ENCODE results near the gene HSPA12B.

The HSPA12B gene

DNA sequence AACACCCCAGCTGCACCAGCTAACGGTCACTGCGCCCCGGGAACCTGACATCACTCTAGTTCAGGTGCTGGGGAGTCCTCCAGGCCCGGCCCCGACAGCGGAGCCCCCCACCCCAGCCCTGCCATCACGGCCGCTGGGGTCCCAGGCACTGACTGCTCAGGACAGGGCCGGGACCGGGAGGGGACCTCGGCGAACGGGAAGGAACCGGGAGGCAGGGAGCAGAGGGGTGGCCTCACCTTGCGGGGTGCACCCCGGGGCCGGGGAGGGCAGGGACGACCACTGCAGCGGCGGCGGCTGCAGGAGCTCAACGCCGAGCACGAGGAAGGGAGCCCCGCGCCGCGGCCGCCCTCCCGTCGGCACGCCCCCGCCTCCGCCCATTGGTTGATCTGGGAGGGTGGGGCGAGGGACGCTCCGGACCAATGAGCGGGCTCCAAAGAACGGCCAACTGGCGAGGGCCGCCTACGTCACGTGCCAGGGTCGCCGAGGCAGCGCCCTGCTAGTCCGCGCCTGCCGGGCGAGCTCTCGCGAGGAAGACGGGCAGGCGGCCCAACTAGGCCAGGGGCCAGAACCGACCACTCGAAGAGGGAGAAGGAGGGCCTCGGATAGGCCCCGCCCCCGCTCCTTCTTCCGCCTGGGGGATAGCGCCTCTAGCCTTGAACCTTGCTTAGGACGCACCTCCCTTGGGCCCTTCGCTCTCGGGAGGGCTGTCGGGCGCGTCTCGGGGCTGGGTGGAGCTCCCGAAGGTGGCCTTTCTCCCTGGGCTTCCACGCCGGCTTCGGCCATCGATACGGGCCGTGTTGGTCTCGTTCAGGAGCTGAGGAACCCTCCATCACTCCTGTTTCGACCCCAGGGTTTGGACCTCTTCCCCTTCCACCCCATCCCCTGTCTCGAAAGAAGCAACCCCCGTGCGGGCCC lies 35.2 kb downstream of the HSPA12B start, which contains the start of gene ADISSP:
Gene ADISSP, minus strand, starts transcription at position 327 of the 915 bp plus-strand sequence. CDS start 7,653 bp downstream, outside the sequence.
- DNase-seq = peak; percentile 97 to 98

DNA sequence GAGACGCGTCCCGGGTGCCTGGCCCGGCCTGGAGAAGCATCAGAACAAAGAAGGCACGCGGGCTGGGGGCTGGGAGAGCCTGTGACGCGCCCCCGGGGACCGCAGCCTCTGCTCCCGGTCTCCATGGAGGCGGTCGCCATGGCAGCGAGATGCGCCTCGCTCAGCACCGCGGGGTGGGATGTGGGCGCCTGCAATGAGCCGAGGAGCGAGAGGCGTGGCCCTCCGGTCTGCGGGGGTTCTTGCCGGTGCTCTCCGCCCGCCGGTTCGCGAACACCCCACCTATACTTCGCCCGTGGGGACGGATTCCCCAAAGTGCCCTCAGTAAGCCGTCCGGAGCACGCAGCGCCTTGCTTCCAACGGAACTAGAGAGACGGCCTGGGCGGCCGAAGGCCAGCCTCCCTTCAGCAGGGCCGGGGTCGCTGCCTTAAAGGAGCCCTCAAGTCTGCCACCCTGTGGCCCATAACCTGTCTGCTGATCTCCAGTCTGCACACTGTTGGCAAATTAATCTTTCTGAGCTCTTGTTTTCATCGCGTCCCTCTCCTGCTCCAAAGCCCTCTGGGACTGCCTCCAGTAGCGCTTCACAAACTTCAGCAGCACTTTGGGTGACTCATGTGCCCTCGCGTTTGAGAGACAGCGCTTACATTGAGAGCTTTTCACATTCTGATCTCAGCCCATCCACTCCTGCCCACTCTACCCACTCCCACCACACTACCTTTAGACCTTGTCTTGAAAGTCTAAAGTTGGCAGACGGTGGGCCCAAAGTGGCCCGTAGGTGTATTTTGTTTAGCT lies 36.1 kb downstream of the HSPA12B start:
- DNase-seq = peak; percentile 82 to 85

DNA sequence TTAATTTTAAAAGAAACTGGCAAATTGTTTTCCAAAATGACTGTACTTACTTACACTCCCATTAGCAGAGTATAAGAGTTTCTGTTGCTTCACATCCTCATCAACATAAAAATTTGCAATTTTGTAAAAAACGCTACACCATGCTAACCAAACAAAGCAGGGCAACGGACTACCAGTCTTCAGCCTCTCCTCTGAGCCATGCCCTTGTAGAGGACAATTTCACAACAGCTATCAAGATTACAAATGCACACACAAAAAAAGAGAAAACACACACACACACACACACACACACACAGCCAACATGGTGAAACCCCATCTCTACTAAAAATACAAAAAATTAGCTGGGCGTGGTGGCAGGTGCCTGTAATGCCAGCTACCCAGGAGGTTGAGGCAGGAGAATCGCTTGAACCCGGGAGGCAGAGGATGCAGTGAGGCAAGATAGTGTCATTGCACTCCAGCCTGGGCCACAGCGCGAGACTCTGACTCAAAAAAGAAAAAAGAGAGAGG lies 39.1 kb downstream of the HSPA12B start:
- no peak for DNase-seq

DNA sequence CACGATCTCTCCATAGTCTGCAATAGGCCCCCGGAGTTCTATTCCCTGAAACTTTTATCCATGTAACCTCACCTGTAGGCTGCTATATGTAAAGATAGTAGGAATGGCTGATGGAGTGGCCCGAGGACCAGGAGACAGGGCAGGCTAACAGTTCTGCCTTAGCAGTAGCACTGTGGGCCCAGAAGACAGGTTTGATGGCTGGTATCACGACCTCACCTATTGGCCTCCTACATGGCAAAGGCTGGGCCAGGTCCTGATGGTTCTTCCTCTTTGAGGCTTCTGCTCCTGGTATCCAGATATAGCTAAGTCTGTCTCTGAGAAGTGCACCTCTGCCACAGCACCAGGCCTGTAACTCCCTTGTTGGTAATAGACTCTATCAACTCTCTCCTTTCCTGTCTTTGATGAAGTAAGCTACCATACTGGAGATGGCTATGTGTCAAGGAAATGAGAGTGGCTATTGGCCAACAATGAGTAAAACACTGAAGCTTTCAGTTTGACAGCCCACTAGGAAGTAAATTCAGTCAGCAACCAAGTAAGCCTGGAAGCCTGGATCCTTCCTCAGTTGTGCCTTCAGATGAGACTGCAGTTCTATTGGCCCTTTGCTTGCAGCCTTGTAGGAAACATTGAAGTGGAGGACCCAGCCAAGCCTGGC lies 43.1 kb downstream of the HSPA12B start:
- no peak for DNase-seq

DNA sequence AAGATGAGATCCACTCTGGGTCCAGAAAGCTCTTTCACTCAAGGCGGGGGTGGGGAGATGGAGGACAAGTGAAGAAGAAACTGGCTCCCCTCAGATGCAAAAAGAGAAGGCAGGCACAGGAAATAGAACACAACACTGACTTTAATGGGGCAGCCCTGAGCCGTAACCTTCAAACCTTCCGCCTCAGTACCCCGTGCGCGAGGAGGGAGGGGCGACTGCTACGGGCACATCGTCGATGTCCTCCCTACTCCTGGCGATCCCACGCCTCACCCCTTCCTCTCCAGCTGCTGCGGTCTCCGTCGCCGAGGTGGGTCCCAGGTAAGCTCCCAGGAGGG lies 44.9 kb downstream of the HSPA12B start:
- DNase-seq = no peak

DNA sequence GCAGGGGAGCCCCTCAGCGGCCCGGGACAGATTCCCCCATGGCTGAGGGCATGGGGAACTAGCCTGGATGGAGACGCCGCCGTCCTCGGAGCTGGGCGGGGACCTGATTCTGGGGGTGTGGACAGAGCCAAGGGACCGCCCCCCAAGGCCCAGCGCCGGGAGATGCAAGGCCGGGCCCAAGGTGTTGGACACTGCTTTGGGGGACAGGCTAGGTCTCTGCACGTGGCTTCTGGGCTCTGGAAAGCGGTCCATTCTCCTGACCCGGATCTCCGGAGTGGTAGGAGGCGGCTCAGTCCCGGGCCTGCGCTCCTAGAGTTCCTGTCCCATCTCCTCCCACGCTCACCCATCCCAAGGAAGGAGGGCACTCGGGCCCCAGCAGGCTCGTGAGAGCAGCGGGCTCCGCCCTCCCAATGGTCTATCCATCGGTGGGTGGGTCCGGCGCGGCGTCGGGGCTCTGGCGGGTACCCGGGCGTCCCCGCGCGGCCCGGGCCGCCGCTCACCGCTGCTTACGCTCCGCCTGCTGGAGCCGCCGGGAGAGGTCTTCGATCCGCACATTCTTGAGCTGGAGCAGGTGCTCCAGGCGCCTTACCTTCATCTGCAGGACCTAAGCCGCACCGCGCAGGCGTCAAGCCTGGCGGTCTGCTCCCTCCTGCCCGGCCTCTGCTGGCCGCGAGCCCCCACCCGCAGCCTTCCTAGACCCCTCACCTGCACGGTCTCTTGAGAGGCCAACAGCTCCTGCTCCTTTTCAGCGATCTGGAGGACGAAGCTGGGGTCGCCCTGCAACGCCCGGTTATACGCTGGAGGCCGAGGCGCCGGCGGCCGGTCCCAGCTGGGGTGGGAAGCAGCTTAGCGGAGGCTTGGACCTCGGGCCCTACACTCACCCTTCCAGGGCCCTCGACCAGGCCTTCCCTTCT lies 45.5 kb downstream of the HSPA12B start:
- peak; percentile 69 to 78 for DNase-seq

DNA sequence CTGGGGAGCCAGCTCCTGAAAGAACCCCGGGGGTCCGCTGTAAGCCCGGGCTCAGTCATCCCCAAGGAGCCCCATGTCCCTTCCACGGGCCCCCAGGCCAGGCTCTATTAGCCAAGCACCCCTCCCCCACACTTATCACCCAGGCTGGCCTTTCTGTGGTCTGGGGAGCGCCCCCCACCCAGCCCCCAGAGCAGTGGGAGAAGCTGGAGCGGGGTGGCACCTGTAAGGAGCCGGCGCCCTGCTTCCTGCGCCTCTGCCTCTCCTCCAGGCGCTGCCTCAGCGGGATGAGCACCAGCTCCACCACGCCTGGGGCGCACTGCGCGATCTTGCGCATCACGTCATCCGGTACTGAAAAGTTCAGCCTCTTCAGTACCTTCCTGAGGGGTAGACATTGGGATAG lies 46.5 kb downstream of the HSPA12B start:
- no peak for DNase-seq

DNA sequence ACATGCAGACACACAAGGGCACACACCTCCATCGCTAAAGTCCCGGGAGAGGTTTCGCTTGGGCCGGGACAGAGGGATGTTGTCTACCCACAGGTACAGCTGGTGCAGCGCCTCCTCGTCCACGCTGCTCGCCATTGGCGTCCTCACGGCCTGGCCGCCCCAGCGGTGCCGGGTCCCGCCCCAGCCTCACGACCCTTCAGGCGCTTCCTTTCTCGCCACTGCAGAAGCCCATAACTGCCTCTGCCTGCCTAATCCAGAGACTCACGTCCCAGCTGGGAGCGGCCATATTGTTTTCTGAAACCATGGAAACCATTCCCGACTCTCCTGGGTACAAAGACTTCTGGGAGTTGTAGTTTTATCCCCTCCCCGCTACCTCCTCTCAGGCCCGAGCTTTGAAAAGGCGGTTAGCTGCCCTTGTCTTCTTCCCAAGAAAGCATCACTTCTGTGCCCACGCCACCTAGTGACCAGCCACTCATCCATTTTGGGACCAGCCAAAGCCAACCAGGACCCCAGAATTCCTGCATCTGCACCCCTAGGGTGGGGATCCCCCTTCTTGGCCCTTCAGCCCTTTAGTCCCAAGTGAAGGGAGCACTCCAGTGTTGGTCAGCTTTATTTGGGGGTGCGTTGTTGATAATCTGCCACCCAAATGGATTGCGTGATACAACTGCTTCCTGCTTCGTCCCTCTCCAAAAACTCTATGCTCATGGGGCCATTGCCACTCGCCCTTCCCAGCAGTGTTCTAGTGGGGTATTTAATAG lies 48.8 kb downstream of the HSPA12B start, which contains the start of gene SPEF1:
Gene SPEF1, minus strand, starts transcription at position 296 of the 758 bp plus-strand sequence. Its CDS starts 161 bp downstream, at position 135.
- DNase-seq = peak; percentile 60 to 62

DNA sequence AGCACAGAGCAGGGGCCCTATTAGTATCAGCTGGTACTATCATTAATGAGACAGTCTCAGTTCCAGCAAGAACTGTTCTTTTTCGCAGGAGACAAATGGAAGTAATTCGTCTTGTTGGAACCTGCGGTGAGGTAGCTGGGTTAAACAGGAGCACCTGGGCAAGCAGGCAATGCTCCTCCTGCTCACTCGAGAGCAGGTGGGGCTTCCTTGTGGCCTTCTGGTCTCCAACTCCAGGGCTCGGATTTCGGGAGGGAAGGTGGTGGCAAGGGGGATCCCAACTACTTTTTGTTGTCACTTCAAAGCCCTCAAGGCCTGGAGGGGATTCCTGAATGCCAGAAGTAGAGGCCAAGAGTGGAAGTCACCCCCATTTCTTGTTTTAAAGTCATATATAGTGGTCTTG lies 50.1 kb downstream of the HSPA12B start:
- DNase-seq = no peak

DNA sequence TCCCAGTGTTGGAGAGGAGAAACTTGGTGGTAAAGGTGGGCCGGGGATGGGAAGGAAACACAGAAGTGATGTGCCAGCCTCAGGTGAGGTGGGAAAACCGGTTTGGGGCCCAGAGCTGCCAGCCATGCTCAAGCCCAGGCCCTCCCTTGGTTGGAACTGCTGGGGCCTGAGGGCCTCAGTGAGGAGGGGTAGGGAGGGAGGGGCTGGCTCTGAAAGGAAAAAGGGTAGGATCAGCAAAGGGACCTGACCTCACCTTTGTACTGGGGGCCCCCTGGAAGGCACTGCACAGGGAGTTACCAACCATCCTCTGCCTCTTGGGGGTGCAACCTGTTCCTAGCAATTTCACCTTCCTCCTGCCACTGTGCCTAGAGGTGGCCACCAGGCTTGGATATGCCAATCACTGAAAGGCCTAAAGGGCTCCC lies 50.6 kb downstream of the HSPA12B start:
- DNase-seq = no peak

DNA sequence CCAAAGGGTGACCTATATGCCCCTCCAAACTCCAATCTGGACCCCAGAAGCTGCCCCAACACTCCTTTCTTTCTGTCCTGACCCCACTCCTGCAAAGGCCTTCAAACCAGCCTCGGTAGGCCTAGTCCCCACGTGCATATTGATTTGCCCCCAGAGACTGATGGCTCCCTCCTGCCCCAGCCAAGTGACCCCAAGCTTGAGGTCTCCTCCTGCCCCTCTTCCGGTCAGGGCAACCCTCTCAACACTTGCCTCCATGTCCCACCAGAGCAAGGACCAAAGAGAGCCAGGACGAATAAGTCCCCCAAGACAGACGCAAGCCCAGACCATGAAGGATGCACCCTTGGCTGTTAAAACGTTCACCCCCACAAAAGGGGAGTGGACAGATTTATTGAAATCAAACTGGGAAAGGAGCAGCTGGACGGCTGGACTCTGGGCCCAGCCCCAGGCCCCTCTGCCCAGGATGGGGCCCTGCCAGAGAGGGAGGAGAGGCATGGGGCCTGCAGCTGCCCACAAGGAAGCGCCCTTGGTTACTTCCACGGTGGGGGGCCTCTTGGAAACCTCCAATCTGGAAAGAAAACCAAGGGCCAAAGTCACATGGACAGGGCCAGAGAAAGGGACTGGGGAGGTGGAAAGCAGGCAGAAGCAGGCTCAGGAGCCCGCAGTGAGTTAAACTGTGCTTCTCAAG lies 51.2 kb downstream of the HSPA12B start:
- DNase-seq = no peak

DNA sequence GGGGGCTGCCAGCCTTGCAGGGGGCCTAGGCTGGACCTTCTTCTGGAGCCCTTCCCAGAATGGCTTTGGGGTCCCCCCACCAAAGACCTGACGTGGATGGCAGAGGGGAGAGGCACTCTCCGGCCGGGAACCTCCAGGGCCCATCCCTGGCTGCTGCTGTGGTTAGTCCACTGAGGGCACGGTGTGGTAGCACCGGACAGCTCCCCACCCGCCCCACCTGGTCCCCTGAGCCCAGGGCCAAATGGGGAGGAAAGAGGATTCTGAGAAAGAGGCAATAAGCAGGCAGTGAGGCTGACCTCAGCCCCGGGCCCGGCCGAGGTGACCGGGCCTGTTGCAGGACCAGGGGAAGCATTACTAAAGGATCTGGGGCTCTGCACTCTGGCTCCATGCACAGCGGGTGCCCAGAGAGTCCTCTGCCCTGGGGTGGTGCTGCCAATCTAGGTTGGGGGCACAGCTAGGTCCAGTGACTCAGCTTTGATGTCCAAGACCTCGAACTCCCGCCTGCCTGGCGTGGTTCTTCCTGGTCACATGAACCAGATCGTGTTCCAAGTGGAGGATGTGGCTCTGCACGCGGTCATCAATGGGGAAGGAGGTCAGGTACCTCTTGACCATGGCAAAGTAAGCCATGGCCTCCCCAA lies 51.9 kb downstream of the HSPA12B start:
- no peak for DNase-seq

DNA sequence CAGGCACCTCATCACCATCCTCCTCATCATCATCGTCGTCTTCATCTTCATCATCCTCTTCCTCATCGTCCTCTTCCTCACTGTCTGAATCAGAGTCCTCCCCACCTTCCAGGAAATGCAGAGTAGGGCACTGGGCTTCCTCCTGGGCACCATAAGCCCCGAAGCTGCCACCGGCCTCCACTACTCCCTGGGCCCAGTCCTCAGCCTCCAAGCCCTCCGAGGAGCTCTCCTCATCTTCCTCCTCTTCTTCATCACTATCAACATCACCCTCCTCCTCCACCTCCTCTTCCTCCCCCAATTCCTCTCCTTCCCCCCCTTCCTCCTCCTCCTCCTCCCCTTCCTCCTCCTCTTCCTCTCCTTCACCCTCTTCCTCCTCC lies 52.4 kb downstream of the HSPA12B start:
- DNase-seq = no peak

DNA sequence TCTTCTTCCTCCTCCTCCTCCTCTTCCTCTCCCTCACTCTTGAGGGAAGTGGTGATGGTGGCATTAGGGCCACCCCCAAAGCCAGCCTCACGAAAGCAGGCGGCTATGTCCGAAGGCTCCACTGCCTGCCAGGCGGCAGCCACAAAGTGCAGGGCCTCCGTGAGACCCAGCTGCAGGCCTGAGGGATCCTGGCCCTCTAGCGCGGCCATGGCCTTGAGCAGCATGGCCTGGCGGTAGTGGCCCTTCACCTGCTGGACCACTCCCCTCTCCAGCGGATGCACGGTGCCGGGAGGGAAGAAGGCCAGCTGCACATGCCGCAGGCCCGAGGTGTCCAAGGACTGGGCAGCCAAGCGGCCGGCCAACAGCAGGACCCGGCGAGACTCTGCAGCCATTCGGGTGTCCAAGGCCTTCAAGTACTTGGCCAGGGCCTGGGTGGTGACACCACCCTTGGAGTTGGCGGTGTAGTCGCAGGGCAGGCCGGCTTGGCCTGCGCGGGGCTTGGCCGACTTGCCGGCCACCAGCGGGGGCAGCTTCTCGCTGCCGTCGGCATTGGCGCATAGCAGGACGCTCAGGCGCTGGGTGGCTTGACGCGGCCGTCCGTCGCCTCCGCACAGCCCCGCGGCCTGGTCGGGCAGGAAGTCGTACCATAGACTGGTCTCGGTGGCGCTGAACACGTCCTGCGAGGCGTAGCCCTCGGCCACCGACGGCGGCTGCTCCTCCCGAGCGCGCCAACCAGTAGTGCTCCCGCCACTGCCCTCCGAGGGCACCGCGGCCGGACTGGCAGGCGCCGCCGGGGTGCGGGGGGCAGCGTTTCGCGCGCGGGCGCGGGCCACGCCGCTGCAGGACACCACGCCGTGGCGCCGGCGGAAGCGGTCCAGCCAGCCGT lies 53.0 kb downstream of the HSPA12B start:
- no peak for DNase-seq

DNA sequence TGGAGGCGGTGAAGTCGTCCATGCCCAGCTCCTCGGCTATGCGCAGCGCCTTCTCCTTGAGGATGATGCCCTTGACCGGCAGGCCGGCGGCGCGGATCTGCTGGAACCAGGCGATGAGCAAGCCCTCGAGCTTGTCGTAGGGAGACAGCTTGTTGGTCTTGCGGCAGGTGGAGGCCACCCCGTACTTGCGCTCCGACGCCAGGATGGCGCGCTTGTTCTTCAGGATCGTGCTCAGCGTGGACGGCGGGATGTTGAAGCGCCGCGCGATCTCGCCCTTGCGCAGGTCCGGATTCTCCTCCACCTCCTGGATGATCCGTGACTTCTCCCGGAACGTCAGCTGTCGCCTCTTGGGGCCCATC lies 53.6 kb downstream of the HSPA12B start:
- DNase-seq = peak; percentile 57 to 66

DNA sequence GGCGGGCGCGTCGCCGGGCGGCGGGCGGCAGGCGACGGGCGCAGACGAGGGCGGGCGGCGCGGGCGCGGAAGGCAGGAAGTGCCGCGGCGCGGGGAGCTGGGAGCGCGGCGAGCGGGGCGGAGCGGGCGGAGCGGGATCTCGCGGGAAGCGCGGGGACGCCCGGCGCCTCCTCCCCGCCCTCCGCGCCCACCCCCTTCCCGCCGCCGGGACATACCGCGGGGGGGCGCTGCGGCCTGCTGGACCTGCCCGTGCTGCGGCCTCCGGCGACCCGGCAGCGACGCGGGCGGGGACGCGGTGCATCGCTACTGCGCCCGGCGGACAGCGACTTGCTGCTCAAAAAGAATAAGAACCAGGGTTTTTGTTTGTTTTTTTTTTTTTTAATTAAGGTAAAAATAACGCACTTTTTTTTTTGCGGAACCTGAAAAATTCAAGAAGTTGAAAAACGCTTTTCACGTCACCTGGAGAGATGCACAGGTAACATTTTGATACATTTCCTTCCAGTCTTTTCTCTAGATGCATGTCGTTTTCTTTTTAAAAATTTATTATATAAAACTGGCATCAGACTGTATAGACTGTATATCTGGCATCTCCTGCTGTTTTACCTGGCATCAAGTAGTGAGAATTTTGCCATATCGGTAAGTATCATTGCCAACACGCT lies 54.3 kb downstream of the HSPA12B start, which contains the start of gene CENPB:
Gene CENPB, minus strand, starts transcription at position 76 of the 659 bp plus-strand sequence. CDS start 257 bp downstream, outside the sequence.
- DNase-seq = peak; percentile 92 to 95

DNA sequence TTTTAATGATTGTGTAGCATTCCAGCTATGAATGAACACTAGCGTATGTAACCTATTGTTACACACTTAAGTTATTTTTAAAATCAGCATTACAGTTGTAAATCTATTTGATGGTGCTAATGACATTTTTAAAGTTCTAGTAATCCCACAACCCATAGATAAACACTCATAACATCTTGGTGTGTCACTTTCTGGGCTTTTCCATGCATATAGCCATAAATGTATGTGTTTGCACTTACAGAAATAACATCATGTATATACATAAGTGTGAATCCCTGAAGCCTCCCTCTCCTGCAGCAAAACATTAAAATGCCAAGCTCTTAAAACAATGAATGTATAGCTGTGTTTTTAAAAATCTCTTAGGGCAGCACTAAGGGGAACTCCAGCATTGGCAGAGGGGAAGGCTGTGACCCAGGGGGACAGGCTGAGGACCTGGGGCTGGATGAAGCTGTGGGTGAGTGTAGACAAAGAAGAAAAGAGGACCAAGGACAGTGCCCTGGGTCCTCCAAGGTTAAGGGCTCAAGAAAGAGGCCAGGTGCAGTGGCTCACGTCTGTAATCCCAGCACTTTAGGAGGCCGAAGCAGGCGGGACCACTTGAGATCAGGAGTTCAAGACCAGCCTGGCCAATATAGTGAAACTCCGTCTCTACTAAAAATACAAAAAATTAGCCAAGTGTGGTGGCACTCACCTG lies 55.0 kb downstream of the HSPA12B start:
- DNase-seq = no peak

Data from activated T-cell treated with anti-CD3 and anti-CD28 coated beads, Interleukin-2, amount 50 U/mL, for 48 hours (primary cell).